H1 (cell line): ENCODE data around the gene IL10RA. TPM values are rescaled to one million over a fixed set of nuclear protein-coding genes. Genes with fewer than 3 reads are reported as not detected.

Experiments used
- CTCF ChIA-PET: fragments of 300-600 bp; sonication (Branson Sonifier 250); formaldehyde crosslinking; loops from one replicate; lab custom pipeline; 2021; ENCODE audit not compliant: partially characterized antibody; lab: Charles Lee
- POLR2A ChIA-PET: fragments of 300-600 bp; sonication (Branson Sonifier 250); formaldehyde crosslinking; loops from one replicate; lab custom pipeline; 2021; ENCODE audit warnings: inconsistent platforms; ENCODE audit not compliant: partially characterized antibody; lab: Charles Lee
- DNase-seq, 2 experiments: peaks; one replicate each; pipeline versions ENCODE4 v3.0.0 to v3.0.0-alpha.2; 2010 to 2022; ENCODE audit warnings: low spot score in 2 of 2, low read depth in 1 of 2, mixed read lengths in 1 of 2
- FAIRE-seq: peaks from 2 replicates; lab custom pipeline; 2011; peaks lifted over from hg19 to GRCh38; lab: Jason Lieb, UNC
- H2AFZ ChIP-seq: 2 replicates; pipeline ENCODE4 v1.8.1; 2012; ENCODE audit warnings: low read length, inconsistent platforms
- H2AK5ac ChIP-seq: 2 replicates; pipeline ENCODE4 v1.6.1; 2013; ENCODE audit warnings: low read depth, low read length
- H2BK120ac ChIP-seq: replicated peaks from 2 replicates; pipeline ENCODE3; 2013; ENCODE audit warnings: low read depth, low read length, inconsistent platforms
- H2BK12ac ChIP-seq: 2 replicates; pipeline ENCODE4 v1.6.1; 2013; ENCODE audit warnings: low read depth, low read length
- H2BK15ac ChIP-seq: 2 replicates; pipeline ENCODE4 v1.6.1; 2013; ENCODE audit warnings: low read length
- H2BK20ac ChIP-seq: 2 replicates; pipeline ENCODE4 v1.6.1; 2013; ENCODE audit warnings: low read length
- H2BK5ac ChIP-seq: 2 replicates; pipeline ENCODE4 v1.6.1; 2013; ENCODE audit warnings: low read depth, low read length
- H3K14ac ChIP-seq: 2 replicates; pipeline ENCODE4 v1.6.1; 2013; ENCODE audit warnings: inconsistent platforms; ENCODE audit not compliant: insufficient read length
- H3K18ac ChIP-seq: 2 replicates; pipeline ENCODE4 v1.6.1; 2013; ENCODE audit warnings: low read length; ENCODE audit errors: extremely low read depth
- H3K23ac ChIP-seq: 2 replicates; pipeline ENCODE4 v1.6.1; 2013; ENCODE audit warnings: inconsistent platforms; ENCODE audit not compliant: insufficient read length
- H3K23me2 ChIP-seq: 2 replicates; pipeline ENCODE4 v1.6.1; 2013; ENCODE audit warnings: low read depth, low read length
- H3K27ac ChIP-seq: 2 replicates; pipeline ENCODE4 v1.6.1; 2011; ENCODE audit warnings: low read depth, low read length, inconsistent platforms
- H3K27me3 ChIP-seq, 4 experiments: replicated peaks in 1 of 4; 1 replicate in 1 of 4; 2 replicates in 3 of 4; pipeline versions ENCODE4 v1.6.1 to v1.8.1; 2011 to 2013; ENCODE audit warnings: low read length in 3 of 4, mild to moderate bottlenecking in 3 of 4, inconsistent platforms in 2 of 4, mixed read lengths in 2 of 4, moderate library complexity in 1 of 4; ENCODE audit not compliant: control insufficient read depth in 3 of 4, insufficient read depth in 3 of 4; ENCODE audit errors: extremely low read depth in 1 of 4
- H3K36me3 ChIP-seq, 4 experiments: 2 replicates each; pipeline versions ENCODE4 v1.6.1 to v1.8.1; 2011 to 2013; ENCODE audit warnings: mild to moderate bottlenecking in 4 of 4, low read length in 3 of 4, moderate library complexity in 2 of 4, control low read depth in 1 of 4, inconsistent platforms in 1 of 4; ENCODE audit not compliant: insufficient read depth in 4 of 4, control insufficient read depth in 2 of 4
- H3K4ac ChIP-seq: replicated peaks from 2 replicates; pipeline ENCODE3; 2013; ENCODE audit warnings: low read length, low read depth, mixed read lengths, inconsistent platforms; ENCODE audit not compliant: insufficient read length
- H3K4me1 ChIP-seq, 4 experiments: replicated peaks in 1 of 4; 1 replicate in 1 of 4; 2 replicates in 3 of 4; pipeline versions ENCODE4 v1.6.1 to v1.8.1; 2011 to 2013; ENCODE audit warnings: low read length in 3 of 4, inconsistent platforms in 2 of 4, mixed read lengths in 1 of 4; ENCODE audit not compliant: insufficient read depth in 4 of 4, control insufficient read depth in 3 of 4
- H3K4me2 ChIP-seq, 2 experiments: 2 replicates each; pipeline versions ENCODE4 v1.6.1 to v1.8.1; 2011 to 2013; ENCODE audit warnings: low read depth in 2 of 2, low read length in 2 of 2, control low read depth in 1 of 2, inconsistent platforms in 1 of 2, mild to moderate bottlenecking in 1 of 2; ENCODE audit not compliant: insufficient read depth in 1 of 2
- H3K4me3 ChIP-seq, 4 experiments: fragments of 200-600, 300-600 bp in 1 of 4; sonication (generic), shearing (Covaris generic), sonication (Bioruptor Twin) in 1 of 4; 2 replicates each; pipeline versions ENCODE4 v1.5.1 to v1.8.1; 2011 to 2016; ENCODE audit warnings: low read length in 4 of 4, low read depth in 3 of 4, control low read depth in 2 of 4, inconsistent platforms in 2 of 4, mild to moderate bottlenecking in 2 of 4, mixed read lengths in 1 of 4, moderate library complexity in 1 of 4; ENCODE audit not compliant: insufficient read depth in 2 of 4; ENCODE audit errors: extremely low read depth in 1 of 4
- H3K56ac ChIP-seq: replicated peaks from 2 replicates; pipeline ENCODE3; 2013; ENCODE audit warnings: low read depth, mild to moderate bottlenecking, mixed read lengths, low read length, inconsistent platforms; ENCODE audit not compliant: insufficient read length
- H3K79me1 ChIP-seq: 2 replicates; pipeline ENCODE4 v1.6.1; 2013; ENCODE audit warnings: low read depth, low read length, control low read depth
- H3K79me2 ChIP-seq, 2 experiments: 2 replicates each; pipeline versions ENCODE4 v1.6.1 to v1.8.1; 2012 to 2013; ENCODE audit warnings: low read length in 2 of 2, mild to moderate bottlenecking in 2 of 2, inconsistent platforms in 1 of 2; ENCODE audit not compliant: insufficient read depth in 2 of 2, control insufficient read depth in 1 of 2
- H3K9ac ChIP-seq, 4 experiments: replicated peaks in 1 of 4; 1 replicate in 1 of 4; 2 replicates in 3 of 4; pipeline versions ENCODE4 v1.6.1 to v1.8.1; 2011 to 2013; ENCODE audit warnings: low read depth in 3 of 4, low read length in 3 of 4, control low read depth in 2 of 4, mild to moderate bottlenecking in 2 of 4, moderate library complexity in 2 of 4, inconsistent platforms in 1 of 4; ENCODE audit errors: extremely low read depth in 1 of 4
- H3K9me3 ChIP-seq, 2 experiments: 2 replicates each; pipeline versions ENCODE4 v1.6.1 to v1.8.1; 2012 to 2013; ENCODE audit warnings: mild to moderate bottlenecking in 2 of 2, moderate library complexity in 2 of 2, control low read depth in 1 of 2, inconsistent platforms in 1 of 2, low read depth in 1 of 2, low read length in 1 of 2, mixed read lengths in 1 of 2; ENCODE audit not compliant: insufficient read depth in 2 of 2
- H4K20me1 ChIP-seq, 2 experiments: replicated peaks in 1 of 2; 2 replicates each; pipeline versions ENCODE3 to v1.8.1; 2011 to 2013; ENCODE audit warnings: inconsistent platforms in 2 of 2, low read length in 2 of 2, mild to moderate bottlenecking in 1 of 2; ENCODE audit not compliant: insufficient read depth in 2 of 2, control insufficient read depth in 1 of 2
- H4K5ac ChIP-seq: 2 replicates; pipeline ENCODE4 v1.6.1; 2013; ENCODE audit warnings: low read length, low read depth, mixed read lengths, inconsistent platforms; ENCODE audit not compliant: insufficient read length
- H4K8ac ChIP-seq: 2 replicates; pipeline ENCODE4 v1.8.0; 2013; ENCODE audit warnings: mild to moderate bottlenecking, moderate library complexity, low read length, inconsistent platforms; ENCODE audit not compliant: insufficient read depth; ENCODE audit errors: extremely low read depth
- H4K91ac ChIP-seq: replicated peaks from 2 replicates; pipeline ENCODE3; 2013; ENCODE audit warnings: low read length, mixed read lengths, inconsistent platforms; ENCODE audit not compliant: insufficient read length
- CREB1 ChIP-seq: IDR thresholded peaks from 2 replicates; pipeline ENCODE4 v1.6.1; 2012; ENCODE audit warnings: inconsistent platforms
- CTBP2 ChIP-seq: IDR thresholded peaks from 2 replicates; pipeline ENCODE4 v1.7.0; 2011; ENCODE audit warnings: borderline replicate concordance, mild to moderate bottlenecking, moderate library complexity, mixed read lengths, low read length; ENCODE audit not compliant: insufficient read depth, insufficient read length
- EGR1 ChIP-seq: IDR thresholded peaks from 2 replicates; pipeline ENCODE4 v1.6.1; 2011; ENCODE audit warnings: low read depth, low read length, borderline replicate concordance
- EZH2 ChIP-seq: fragments of 200-600 bp; sonication (generic); IDR thresholded peaks from 2 replicates; pipeline ENCODE4 v1.7.1; 2012; ENCODE audit warnings: low read depth, mild to moderate bottlenecking, moderate library complexity, low read length, inconsistent platforms; ENCODE audit not compliant: severe bottlenecking
- KDM4A ChIP-seq: IDR thresholded peaks from one replicate; pipeline ENCODE4 v1.7.1; 2012; ENCODE audit warnings: low read depth, mild to moderate bottlenecking, moderate library complexity, low read length, inconsistent platforms; ENCODE audit not compliant: severe bottlenecking
- MAX ChIP-seq: IDR thresholded peaks from 2 replicates; pipeline ENCODE4 v1.6.1; 2012; ENCODE audit warnings: inconsistent platforms
- PHF8 ChIP-seq: fragments of 200-600 bp; sonication (generic); conservative IDR thresholded peaks from 2 replicates; pipeline ENCODE4 v1.7.1; 2012; ENCODE audit warnings: low read depth, mild to moderate bottlenecking, inconsistent platforms, low read length, moderate library complexity
- POLR2A ChIP-seq, 2 experiments: IDR thresholded peaks; 1 replicate in 1 of 2; 2 replicates in 1 of 2; pipeline ENCODE4 v1.6.1; 2011; ENCODE audit warnings: low read depth in 2 of 2, low read length in 2 of 2, mild to moderate bottlenecking in 2 of 2; ENCODE audit errors: control extremely low read depth in 1 of 2
- SIN3A ChIP-seq, 2 experiments: IDR thresholded peaks in 1 of 2; conservative IDR thresholded peaks in 1 of 2; 2 replicates each; pipeline ENCODE4 v1.6.1; 2011 to 2012; ENCODE audit warnings: low read length in 2 of 2, improper control_type of control experiment in 1 of 2, low read depth in 1 of 2, mild to moderate bottlenecking in 1 of 2
- SIX5 ChIP-seq: IDR thresholded peaks from 2 replicates; pipeline ENCODE4 v1.6.1; 2011; ENCODE audit warnings: mild to moderate bottlenecking, low read depth, low read length
- TAF7 ChIP-seq: optimal IDR thresholded peaks from 2 replicates; pipeline ENCODE3; 2011; ENCODE audit warnings: low read depth, mild to moderate bottlenecking, inconsistent platforms, low read length, moderate library complexity, borderline replicate concordance
- TBP ChIP-seq: IDR thresholded peaks from 2 replicates; pipeline ENCODE4 v1.6.1; 2011; ENCODE audit warnings: low read depth, low read length, improper control_type of control experiment
- YY1 ChIP-seq: IDR thresholded peaks from 2 replicates; pipeline ENCODE4 v1.6.1; 2011; ENCODE audit warnings: low read depth, mild to moderate bottlenecking, low read length
- WGBS, 2 experiments: shearing (Covaris generic) in 1 of 2; methylation state at CpG; one replicate each; pipeline versions ENCODE4 v1.1.6 to v1.1.7; 2013 to 2015; ENCODE audit warnings: low lambda C conversion rate in 2 of 2, mixed read lengths in 2 of 2, inconsistent platforms in 1 of 2, low coverage in 1 of 2, missing lambda C conversion rate in 1 of 2; ENCODE audit not compliant: insufficient replicate concordance in 2 of 2, insufficient coverage in 1 of 2, insufficient read length in 1 of 2; ENCODE audit errors: extremely low coverage in 1 of 2, missing lambda C conversion rate in 1 of 2; 5-methylcytosine and 5-hydroxymethylcytosine counted together
- polyA plus RNA-seq, 7 experiments: library from polyadenylated mRNA; depleted of rRNA in 3 of 7; stranded (reverse) in 5 of 7; unstranded in 2 of 7; fragments of >200 nt in 5 of 7; fragments of 200-250 nt in 2 of 7; gene quantifications; 1 replicate in 5 of 7; 2 replicates in 1 of 7; 4 replicates in 1 of 7; pipeline versions ENCODE4 v1.2.1 to v1.2.3, GENCODE V29; 2011 to 2013; ENCODE audit warnings: missing spikeins in 2 of 7, mixed read lengths in 2 of 7
- total RNA-seq: library from RNA; stranded (reverse); fragmentation: NEBNext Ultra II Directional; extraction: Animal tissue kit (Norgen Biotek cat#: 25700); gene quantifications from 2 replicates; pipeline ENCODE4 v1.2.1, GENCODE V29; 2021
- TF ChIP-seq, protein P1 (sequence below): IDR thresholded peaks from 2 replicates; pipeline ENCODE4 v1.6.1; 2012; ENCODE audit warnings: inconsistent platforms

Gene IL10RA
- total and polyA plus RNA-seq, 2 of the 8 experiments (the other 6 are each of a cell fraction or from before 2014, with no cell fraction given): 0.05 to 0.11 TPM

DNA sequence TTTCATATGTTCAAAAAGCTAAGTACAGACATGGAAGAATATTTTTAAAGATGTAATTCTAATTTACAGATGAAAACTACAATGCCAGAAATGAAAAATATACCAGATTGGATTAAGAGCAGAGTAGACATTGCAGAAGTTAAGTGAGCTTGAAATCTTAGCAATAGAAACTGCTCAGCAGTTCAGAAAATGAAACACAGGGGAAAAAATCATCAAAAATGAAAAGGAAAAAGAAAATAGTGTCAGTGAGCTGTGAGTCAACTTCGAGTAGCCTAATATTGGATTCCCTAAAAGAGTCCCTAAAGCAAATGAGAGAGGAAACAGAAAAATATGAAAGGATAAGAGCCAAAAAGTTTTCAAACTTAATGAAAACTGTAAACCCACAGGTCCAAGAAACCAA lies 25.8 kb upstream of the IL10RA start:
- no peak overlapping the region for H2BK5ac ChIP-seq
- H3K27me3 ChIP-seq: no peaks in the 10 kb centered on the region
- H3K79me1 ChIP-seq: no peaks in the 10 kb centered on the region
- no peak overlapping the region for H3K14ac ChIP-seq
- H3K27ac ChIP-seq: no peak overlapping the region
- no peak overlapping the region for H2BK120ac ChIP-seq
- no peak overlapping the region for H2AFZ ChIP-seq
- H2BK20ac ChIP-seq: no peak overlapping the region
- no peaks in the 10 kb centered on the region for H3K9me3 ChIP-seq
- CTCF ChIA-PET: interaction anchor here (1.3 to 2.2 kb wide), 7 partner anchors 10 to 145 kb away, joined by 3 to 9 read pairs (median 5); no protein-coding TSS in a partner anchor
- no peak overlapping the region for H3K4me2 ChIP-seq
- POLR2A ChIA-PET: no interaction called here
- H4K91ac ChIP-seq: no peak overlapping the region
- no peak overlapping the region for H3K18ac ChIP-seq
- no peaks in the 10 kb centered on the region for H3K36me3 ChIP-seq
- no peak overlapping the region for H3K56ac ChIP-seq
- no peaks in the 10 kb centered on the region for H3K4me1 ChIP-seq
- no peak overlapping the region for H2BK12ac ChIP-seq
- FAIRE-seq (no peak), DNase-seq (no peak)
- H3K79me2 ChIP-seq: no peaks in the 10 kb centered on the region
- H3K4ac ChIP-seq: no peak overlapping the region
- 100% methylated on average over 1 of the region's 1 CpG; no CpG with 5 or more reads in 1 of the 2 experiments for WGBS, 2 experiments
- no peak overlapping the region for H2AK5ac ChIP-seq
- no peak overlapping the region for H3K23ac ChIP-seq
- no peak overlapping the region for H3K9ac ChIP-seq
- no peaks in the 10 kb centered on the region for H3K23me2 ChIP-seq
- H4K5ac ChIP-seq: no peak overlapping the region
- no peak overlapping the region for H2BK15ac ChIP-seq
- H4K8ac ChIP-seq: no peak overlapping the region
- H3K4me3 ChIP-seq: no peak overlapping the region
- no peaks in the 10 kb centered on the region for H4K20me1 ChIP-seq
- TF ChIP-seq EZH2 (no peak), SIN3A (conservative IDR thresholded peaks at IDR 0.05 in 1 of 2, IDR thresholded peaks at IDR 0.05 in 1 of 2; ENCODE audit: low read depth in 1 of 2, low read length in 2 of 2) (no peak), MAX (no peak), TAF7 (no peak), CTBP2 (no peak), CREB1 (no peak), TBP (no peak), SIX5 (no peak), KDM4A (no peak), YY1 (no peak), POLR2A (IDR thresholded peaks at IDR 0.05; ENCODE audit: control extremely low read depth in 1 of 2, low read depth in 2 of 2, low read length in 2 of 2) (no peak), PHF8 (no peak), EGR1 (no peak)
- TF ChIP-seq, protein P1, sequence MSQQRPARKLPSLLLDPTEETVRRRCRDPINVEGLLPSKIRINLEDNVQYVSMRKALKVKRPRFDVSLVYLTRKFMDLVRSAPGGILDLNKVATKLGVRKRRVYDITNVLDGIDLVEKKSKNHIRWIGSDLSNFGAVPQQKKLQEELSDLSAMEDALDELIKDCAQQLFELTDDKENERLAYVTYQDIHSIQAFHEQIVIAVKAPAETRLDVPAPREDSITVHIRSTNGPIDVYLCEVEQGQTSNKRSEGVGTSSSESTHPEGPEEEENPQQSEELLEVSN: no peak
